Fibroblast of pulmonary artery (primary cell): ENCODE results near the gene AATK.

Source experiments
- DNase-seq: peaks from one replicate; pipeline ENCODE4 v3.0.0-alpha.2; 2010; ENCODE audit warnings: low read depth
- H3K4me3 ChIP-seq: replicated peaks from 2 replicates; pipeline ENCODE4 v1.5.1; 2011; ENCODE audit warnings: low read depth, mild to moderate bottlenecking, control low read depth, low read length, moderate library complexity
- TF ChIP-seq, protein P1 (sequence below): IDR thresholded peaks from 2 replicates; pipeline ENCODE4 v1.5.1; 2011; ENCODE audit warnings: mild to moderate bottlenecking, control low read depth, low read length, inconsistent platforms; ENCODE audit errors: missing control alignments

AATK gene, protein sequence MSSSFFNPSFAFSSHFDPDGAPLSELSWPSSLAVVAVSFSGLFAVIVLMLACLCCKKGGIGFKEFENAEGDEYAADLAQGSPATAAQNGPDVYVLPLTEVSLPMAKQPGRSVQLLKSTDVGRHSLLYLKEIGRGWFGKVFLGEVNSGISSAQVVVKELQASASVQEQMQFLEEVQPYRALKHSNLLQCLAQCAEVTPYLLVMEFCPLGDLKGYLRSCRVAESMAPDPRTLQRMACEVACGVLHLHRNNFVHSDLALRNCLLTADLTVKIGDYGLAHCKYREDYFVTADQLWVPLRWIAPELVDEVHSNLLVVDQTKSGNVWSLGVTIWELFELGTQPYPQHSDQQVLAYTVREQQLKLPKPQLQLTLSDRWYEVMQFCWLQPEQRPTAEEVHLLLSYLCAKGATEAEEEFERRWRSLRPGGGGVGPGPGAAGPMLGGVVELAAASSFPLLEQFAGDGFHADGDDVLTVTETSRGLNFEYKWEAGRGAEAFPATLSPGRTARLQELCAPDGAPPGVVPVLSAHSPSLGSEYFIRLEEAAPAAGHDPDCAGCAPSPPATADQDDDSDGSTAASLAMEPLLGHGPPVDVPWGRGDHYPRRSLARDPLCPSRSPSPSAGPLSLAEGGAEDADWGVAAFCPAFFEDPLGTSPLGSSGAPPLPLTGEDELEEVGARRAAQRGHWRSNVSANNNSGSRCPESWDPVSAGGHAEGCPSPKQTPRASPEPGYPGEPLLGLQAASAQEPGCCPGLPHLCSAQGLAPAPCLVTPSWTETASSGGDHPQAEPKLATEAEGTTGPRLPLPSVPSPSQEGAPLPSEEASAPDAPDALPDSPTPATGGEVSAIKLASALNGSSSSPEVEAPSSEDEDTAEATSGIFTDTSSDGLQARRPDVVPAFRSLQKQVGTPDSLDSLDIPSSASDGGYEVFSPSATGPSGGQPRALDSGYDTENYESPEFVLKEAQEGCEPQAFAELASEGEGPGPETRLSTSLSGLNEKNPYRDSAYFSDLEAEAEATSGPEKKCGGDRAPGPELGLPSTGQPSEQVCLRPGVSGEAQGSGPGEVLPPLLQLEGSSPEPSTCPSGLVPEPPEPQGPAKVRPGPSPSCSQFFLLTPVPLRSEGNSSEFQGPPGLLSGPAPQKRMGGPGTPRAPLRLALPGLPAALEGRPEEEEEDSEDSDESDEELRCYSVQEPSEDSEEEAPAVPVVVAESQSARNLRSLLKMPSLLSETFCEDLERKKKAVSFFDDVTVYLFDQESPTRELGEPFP (N-terminal part only)

DNA sequence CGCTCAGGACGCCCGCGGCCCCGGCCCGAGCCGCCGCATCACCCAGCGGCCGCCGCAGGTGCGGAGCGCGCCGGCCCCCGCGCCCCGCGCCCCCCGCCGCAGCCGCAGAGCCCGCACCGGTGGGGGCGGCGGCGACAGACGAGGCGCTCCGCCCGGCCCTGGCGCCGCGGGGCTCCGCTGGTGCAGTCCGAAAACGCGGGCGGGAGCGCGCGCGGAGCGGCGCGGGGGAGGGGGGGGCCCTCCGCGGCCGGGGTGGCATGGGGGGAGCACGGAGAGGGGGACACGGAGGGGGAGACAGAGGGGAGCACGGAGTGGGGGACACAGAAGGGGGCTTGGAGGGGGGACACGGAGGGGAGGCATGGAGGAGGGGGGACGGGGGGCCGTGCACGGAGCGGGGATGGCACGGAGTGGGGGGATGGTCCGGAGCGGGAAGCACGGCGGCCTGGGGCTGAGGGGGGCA is at the start of gene AATK:
AATK (minus strand) TSS at position 189 of the 460 bp plus-strand sequence. CDS start 229 bp downstream, outside the sequence.
- DNase-seq, result no peak
- H3K4me3 ChIP-seq, result no peak within 1 kb of the TSS
- TF ChIP-seq, protein P1, sequence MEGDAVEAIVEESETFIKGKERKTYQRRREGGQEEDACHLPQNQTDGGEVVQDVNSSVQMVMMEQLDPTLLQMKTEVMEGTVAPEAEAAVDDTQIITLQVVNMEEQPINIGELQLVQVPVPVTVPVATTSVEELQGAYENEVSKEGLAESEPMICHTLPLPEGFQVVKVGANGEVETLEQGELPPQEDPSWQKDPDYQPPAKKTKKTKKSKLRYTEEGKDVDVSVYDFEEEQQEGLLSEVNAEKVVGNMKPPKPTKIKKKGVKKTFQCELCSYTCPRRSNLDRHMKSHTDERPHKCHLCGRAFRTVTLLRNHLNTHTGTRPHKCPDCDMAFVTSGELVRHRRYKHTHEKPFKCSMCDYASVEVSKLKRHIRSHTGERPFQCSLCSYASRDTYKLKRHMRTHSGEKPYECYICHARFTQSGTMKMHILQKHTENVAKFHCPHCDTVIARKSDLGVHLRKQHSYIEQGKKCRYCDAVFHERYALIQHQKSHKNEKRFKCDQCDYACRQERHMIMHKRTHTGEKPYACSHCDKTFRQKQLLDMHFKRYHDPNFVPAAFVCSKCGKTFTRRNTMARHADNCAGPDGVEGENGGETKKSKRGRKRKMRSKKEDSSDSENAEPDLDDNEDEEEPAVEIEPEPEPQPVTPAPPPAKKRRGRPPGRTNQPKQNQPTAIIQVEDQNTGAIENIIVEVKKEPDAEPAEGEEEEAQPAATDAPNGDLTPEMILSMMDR, result no peak

DNA sequence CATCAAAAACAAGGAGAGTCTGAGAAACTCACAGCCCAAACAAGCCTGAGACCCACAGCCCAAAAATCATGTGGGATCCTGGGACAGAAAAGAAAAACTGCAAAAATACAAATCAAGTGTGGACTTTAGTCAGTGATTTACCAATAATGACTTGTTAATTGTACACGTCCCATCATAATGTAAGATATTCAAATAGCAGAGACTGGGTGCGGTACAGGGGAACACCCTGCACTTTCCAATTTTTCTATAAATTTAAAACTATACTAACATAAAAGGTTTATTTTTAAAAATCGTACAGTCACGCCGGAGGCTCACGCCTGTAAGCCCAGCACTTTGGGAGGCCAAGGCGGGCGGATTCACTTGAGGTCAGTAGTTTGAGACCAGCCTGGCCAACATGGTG is 48.0 kb upstream of the AATK start:
- no peak for DNase-seq
- TF ChIP-seq, protein P1, result no peak

DNA sequence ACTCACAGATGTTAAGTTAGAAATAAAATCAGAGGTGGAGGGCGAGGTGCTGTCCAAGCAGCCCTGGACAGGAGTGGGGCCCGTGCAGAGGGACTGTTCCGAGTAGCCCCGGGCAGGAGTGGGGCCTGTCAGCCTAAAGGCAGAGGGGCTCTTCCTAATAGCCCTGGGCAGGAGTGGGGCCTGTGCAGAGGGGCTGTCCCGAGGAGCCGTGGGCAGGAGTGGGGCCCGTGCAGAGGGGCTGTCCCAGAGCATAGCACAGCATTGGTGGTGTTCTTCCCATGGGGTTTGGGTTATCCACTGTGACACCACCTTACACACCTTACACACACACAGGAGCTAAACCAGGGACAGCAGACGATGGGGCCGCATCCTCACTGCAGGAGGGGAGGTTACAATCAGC is 46.3 kb upstream of the AATK start:
- DNase-seq, result no peak
- H3K4me3 ChIP-seq, result no peak overlapping the region
- TF ChIP-seq, protein P1, result no peak

More for the DNA sequence above, 48.0 kb upstream of the AATK start:
- no peak overlapping the region for H3K4me3 ChIP-seq

DNA sequence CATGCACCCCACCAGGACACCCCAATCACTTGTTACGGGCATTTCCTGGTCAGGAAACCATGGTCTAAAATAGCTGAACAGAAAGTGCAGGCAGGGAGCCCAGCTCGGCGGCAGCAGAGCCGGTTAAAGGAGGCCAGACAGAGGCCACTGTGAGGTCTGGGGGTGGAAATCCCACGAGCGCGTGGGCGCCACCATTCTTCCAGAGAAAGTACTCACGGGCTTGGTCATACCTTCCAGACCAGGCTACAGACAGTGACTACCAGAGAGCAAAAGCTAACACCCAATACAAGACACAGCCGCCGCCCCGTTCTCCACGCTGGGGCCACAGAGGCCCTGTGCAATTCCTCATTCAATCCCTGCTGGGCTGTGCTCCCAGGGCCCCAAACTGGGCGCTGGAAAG is 44.8 kb upstream of the AATK start:
- TF ChIP-seq, protein P1, result no peak
- no peak for DNase-seq
- no peak overlapping the region for H3K4me3 ChIP-seq

DNA sequence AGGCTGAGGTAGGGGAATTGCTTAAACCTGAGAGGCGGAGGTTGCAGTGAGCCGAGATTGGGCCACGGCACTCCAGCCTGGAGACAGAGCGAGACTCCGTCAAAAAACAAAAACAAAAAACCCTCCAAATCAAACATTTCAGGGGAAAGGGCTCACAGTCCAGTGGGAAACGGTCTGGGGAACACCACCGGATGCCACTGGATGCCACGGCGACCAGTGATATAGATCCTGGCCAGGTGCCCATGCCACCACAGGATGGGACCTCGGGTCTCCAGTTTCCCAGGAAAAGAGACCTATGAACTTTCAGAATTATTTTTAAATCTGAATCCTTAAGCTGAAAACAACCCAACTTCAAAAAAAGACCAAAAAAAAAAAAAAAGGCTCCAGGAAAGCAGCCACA is 44.4 kb upstream of the AATK start:
- no peak for DNase-seq
- TF ChIP-seq, protein P1, result no peak

DNA sequence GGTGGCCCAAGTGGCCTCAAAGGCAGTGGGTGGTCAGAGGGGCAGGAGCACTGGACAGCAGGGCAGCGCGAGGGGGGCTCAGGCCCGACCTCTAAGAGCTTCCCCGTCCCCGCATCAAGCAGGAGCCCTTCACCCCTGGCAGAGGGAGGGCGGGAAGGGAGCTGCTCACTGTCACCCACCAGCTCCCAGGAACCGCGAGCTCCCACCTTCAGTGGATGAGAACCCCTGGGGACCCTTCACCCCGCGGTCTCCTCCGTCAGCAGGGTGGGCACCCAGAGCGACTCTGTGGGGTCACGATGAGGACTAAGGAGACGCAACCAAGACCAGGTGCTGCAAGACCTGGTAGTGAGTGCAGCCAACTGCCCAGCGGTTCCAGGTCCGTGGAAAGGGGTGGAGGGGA is 43.1 kb upstream of the AATK start:
- TF ChIP-seq, protein P1, result no peak
- no peak overlapping the region for H3K4me3 ChIP-seq
- no peak for DNase-seq

More for the DNA sequence above, 44.4 kb upstream of the AATK start:
- H3K4me3 ChIP-seq, result no peak overlapping the region
